Ovary (tissue), 9 donors: ENCODE measurements around the gene SNX5. TPM values are rescaled to one million over a fixed set of nuclear protein-coding genes. Genes with fewer than 3 reads are reported as not detected.

Experiments used
- DNase-seq, 5 donors: peaks; one replicate each; pipeline ENCODE4 v3.0.0-alpha.2; 2019 to 2020
- H3K27ac ChIP-seq, 2 donors: fragments of 200-600 bp; one replicate each; pipeline versions ENCODE4 v1.5.1 to v1.8.0; 2019 to 2022
- H3K27me3 ChIP-seq: fragments of 200-600 bp; one replicate; pipeline ENCODE4 v1.8.0; 2022
- H3K36me3 ChIP-seq: fragments of 200-600 bp; sonication (generic); one replicate; pipeline ENCODE4 v1.5.1; 2019
- H3K4me1 ChIP-seq: one replicate; pipeline ENCODE4 v1.8.1; 2013; ENCODE audit warnings: mild to moderate bottlenecking, moderate library complexity; ENCODE audit not compliant: insufficient read depth
- H3K4me3 ChIP-seq: fragments of 200-600 bp; sonication (generic); one replicate; pipeline ENCODE4 v1.5.1; 2017
- H3K9me3 ChIP-seq, 2 donors: fragments of 200-600 bp in 1 of 2; sonication (generic) in 1 of 2; one replicate each; pipeline versions ENCODE4 v1.5.1 to v1.8.1; 2013 to 2019; ENCODE audit warnings: mild to moderate bottlenecking in 1 of 2, moderate library complexity in 1 of 2
- EP300 ChIP-seq: sonication (generic); formaldehyde crosslinking; IDR thresholded peaks from one replicate; pipeline ENCODE4 v1.6.1; 2017; ENCODE audit warnings: antibody characterized with exemption
- POLR2A ChIP-seq: fragments of 450-650 bp; IDR thresholded peaks from one replicate; pipeline ENCODE4 v1.6.1; 2017; ENCODE audit warnings: antibody characterized with exemption, mild to moderate bottlenecking, moderate library complexity
- WGBS, 3 donors: extraction: QIAGEN DNeasy Blood & Tissue Kit in 1 of 3; methylation state at CpG; one replicate each; pipeline versions ENCODE4 v1.1.5 to v1.1.7; 2013 to 2017; 5-methylcytosine and 5-hydroxymethylcytosine counted together
- intact Hi-C, 4 donors: fragments of 100-400 bp; cut with DNase I; formaldehyde crosslinking; loops; one replicate each; pipeline versions ENCODE4 v1.11.0 to v1.15.1; 2022 to 2023
- polyA plus RNA-seq, 2 donors: library from polyadenylated mRNA; stranded (reverse); fragments of 200-250 nt in 1 of 2; fragments of 350-450 nt in 1 of 2; fragmentation: Illumina TruSeq in 1 of 2; extraction: RNeasy Lipid Tissue Mini Kit (QIAGEN cat#74804) in 1 of 2; gene quantifications; one replicate each; pipeline ENCODE4 v1.2.3, GENCODE V29; 2013 to 2014
- total RNA-seq, 7 donors: library from RNA; depleted of rRNA in 2 of 7; stranded (reverse); fragments of >200 nt in 2 of 7; fragmentation: NEBNext Ultra II Directional in 3 of 7; extraction: Animal tissue kit (Norgen Biotek cat#: 25700) in 3 of 7; gene quantifications; one replicate each; pipeline versions ENCODE4 v1.1.0 to v1.2.4, GENCODE V29; 2016 to 2023
- TF ChIP-seq, protein P1 (sequence below), 3 donors: fragments of 450-650 bp in 2 of 3; fragments of 200-600 bp in 1 of 3; IDR thresholded peaks; one replicate each; pipeline versions ENCODE4 v1.5.1 to v1.8.0; 2016 to 2022; ENCODE audit warnings: antibody characterized with exemption in 3 of 3, mild to moderate bottlenecking in 1 of 3
- donor health status: DM: no; HTN: no; CAD: no; lungs with moderate emphysema.
- donor health status: DM: no; HTN: no; CAD: no.
- donor health status: Bipolar disorder and iron deficiency.
- donor health status: DM: yes; HTN: yes; CAD: no.
- donor health status: DM: no; HTN: no; CAD: no.
- donor health status: DM: yes; HTN: yes; CAD: no.

SNX5 gene
- total and polyA plus RNA-seq, 9 donors: 74.0 to 143 (median 101) TPM

DNA sequence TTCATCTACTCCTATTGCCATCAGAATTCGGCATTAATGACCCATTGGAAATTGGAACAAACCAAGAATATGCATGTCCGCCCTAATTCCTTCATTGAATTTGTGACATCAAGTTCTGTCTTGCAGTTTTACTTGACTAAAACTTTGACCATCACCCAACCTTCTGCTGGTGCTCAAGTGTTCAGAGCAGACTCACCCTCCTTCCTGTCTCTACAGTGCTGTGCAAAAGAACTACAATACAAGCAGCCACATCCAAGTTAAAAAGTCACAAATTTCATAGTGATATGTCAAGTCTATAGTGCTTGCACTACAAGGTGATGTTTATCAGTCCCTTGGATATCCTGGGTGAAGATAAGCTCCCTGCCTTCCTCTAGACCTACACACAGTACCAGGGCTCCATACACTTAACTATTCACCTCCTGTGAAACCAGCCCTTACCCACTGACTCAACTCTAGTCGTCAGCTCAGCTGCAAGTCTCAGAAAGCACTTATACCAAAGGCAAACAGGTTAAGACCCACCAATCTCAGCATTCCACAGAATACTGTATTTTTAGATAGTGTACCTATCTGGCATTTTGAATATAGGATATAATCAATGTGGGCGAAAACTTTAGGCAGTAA, 23.6 kb downstream of the SNX5 start:
- H3K27ac ChIP-seq: no peak overlapping the region
- no peak overlapping the region for H3K4me3 ChIP-seq
- no peak for DNase-seq
- H3K9me3 ChIP-seq: no peaks in the 10 kb centered on the region
- intact Hi-C loops: no loop called here
- TF ChIP-seq POLR2A (no peak), EP300 (no peak)
- TF ChIP-seq, protein P1, sequence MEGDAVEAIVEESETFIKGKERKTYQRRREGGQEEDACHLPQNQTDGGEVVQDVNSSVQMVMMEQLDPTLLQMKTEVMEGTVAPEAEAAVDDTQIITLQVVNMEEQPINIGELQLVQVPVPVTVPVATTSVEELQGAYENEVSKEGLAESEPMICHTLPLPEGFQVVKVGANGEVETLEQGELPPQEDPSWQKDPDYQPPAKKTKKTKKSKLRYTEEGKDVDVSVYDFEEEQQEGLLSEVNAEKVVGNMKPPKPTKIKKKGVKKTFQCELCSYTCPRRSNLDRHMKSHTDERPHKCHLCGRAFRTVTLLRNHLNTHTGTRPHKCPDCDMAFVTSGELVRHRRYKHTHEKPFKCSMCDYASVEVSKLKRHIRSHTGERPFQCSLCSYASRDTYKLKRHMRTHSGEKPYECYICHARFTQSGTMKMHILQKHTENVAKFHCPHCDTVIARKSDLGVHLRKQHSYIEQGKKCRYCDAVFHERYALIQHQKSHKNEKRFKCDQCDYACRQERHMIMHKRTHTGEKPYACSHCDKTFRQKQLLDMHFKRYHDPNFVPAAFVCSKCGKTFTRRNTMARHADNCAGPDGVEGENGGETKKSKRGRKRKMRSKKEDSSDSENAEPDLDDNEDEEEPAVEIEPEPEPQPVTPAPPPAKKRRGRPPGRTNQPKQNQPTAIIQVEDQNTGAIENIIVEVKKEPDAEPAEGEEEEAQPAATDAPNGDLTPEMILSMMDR (IDR thresholded peaks at IDR 0.05): no peak
- no peaks in the 10 kb centered on the region for H3K4me1 ChIP-seq
- no peaks in the 10 kb centered on the region for H3K36me3 ChIP-seq
- H3K27me3 ChIP-seq: no peaks in the 10 kb centered on the region
- WGBS, 3 donors: 92 to 97% (median 94%) methylated on average over 4 of the region's 4 CpGs

DNA sequence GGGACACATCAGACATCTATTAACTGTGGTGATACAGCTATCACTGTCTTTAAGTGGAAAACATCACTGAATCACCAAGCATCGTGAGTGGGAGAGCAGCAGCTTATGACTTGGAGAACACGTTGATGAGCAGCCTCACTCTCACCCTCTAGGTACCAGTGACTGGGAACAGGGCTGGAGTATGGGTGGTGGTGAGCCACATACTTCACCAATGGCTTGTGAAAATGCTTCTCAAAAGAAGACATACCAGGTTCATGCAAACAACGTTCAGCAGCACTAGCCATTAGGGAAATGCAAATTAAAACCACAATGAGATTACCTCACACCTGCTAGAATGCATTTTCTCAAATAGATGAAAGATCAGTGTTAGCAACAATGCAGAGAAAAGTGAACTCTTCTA, 25.3 kb downstream of the SNX5 start:
- no peak overlapping the region for H3K27ac ChIP-seq
- no peak for DNase-seq
- H3K27me3 ChIP-seq: no peaks in the 10 kb centered on the region
- H3K9me3 ChIP-seq: no peaks in the 10 kb centered on the region
- intact Hi-C loops: no loop called here
- 16 to 31% (median 21%) methylated on average over 3 of the region's 3 CpGs for WGBS, 3 donors
- TF ChIP-seq EP300 (no peak), POLR2A (no peak)
- TF ChIP-seq, protein P1 (IDR thresholded peaks at IDR 0.05): no peak
- H3K4me3 ChIP-seq: no peak overlapping the region
- peaks cover 4% of the 10 kb centered on the region for H3K4me1 ChIP-seq
- H3K36me3 ChIP-seq: no peaks in the 10 kb centered on the region

- Histone ChIP-seq H3K4me3 (no peak overlapping the region), H3K27me3 (no peaks in the 10 kb centered on the region), H3K27ac (no peak overlapping the region), H3K36me3 (no peaks in the 10 kb centered on the region), H3K4me1 (peaks cover 11% of the 10 kb centered on the region), H3K9me3 (no peaks in the 10 kb centered on the region)
- TF ChIP-seq EP300: no peak
- TF ChIP-seq, protein P1 (IDR thresholded peaks at IDR 0.05): no peak
- no peak for TF ChIP-seq POLR2A
- intact Hi-C loops: no loop called here
- no peak for DNase-seq
- 58 to 71% (median 66%) methylated on average over 3 of the region's 3 CpGs for WGBS, 3 donors
These were observed 26.8 kb downstream of the SNX5 start for GRCh38 chr20:17941826-17942196.

- WGBS, 3 donors: 86 to 93% (median 91%) methylated on average over 10 of the region's 10 CpGs
- Histone ChIP-seq H3K36me3 (no peaks in the 10 kb centered on the region), H3K27ac (no peak overlapping the region)
These were observed 27.3 kb downstream of the SNX5 start for GRCh38 chr20:17941087-17941825.

More at GRCh38 chr20:17941087-17941825, 27.3 kb downstream of the SNX5 start:
- no peaks in the 10 kb centered on the region for H3K9me3 ChIP-seq
- intact Hi-C loops: no loop called here
- H3K4me3 ChIP-seq: no peak overlapping the region
- no peak for DNase-seq
- TF ChIP-seq POLR2A (no peak), EP300 (no peak)
- TF ChIP-seq, protein P1 (IDR thresholded peaks at IDR 0.05): no peak
- H3K27me3 ChIP-seq: no peaks in the 10 kb centered on the region
- H3K4me1 ChIP-seq: peaks cover 15% of the 10 kb centered on the region
